Smooth muscle cell (in vitro differentiated cells): ENCODE measurements around the gene ANGPTL7. TPM values are rescaled to one million over a fixed set of nuclear protein-coding genes. Genes with fewer than 3 reads are reported as not detected.

ENCODE experiments used
- DNase-seq: peaks from one replicate; lab custom pipeline; 2025; ENCODE audit not compliant: unreplicated experiment; lab: John Stamatoyannopoulos, UW
- H2AFZ ChIP-seq: fragments of 200-600 bp; sonication (generic); 2 replicates; pipeline ENCODE4 v1.6.0; 2016; ENCODE audit warnings: antibody characterized with exemption, low read depth, mild to moderate bottlenecking
- H3F3A ChIP-seq: fragments of 200-600 bp; sonication (generic); 2 replicates; pipeline ENCODE4 v1.6.0; 2017; ENCODE audit warnings: antibody characterized with exemption, low read depth
- H3K27ac ChIP-seq: fragments of 200-600 bp; sonication (generic); 2 replicates; pipeline ENCODE4 v1.5.1; 2016; ENCODE audit warnings: low read depth, mild to moderate bottlenecking
- H3K27me3 ChIP-seq: fragments of 200-600 bp; sonication (generic); 2 replicates; pipeline ENCODE4 v1.6.1; 2016; ENCODE audit warnings: low read depth, mild to moderate bottlenecking
- H3K36me3 ChIP-seq: fragments of 200-600 bp; sonication (generic); 2 replicates; pipeline ENCODE4 v1.5.1; 2016; ENCODE audit warnings: low read depth
- H3K4me1 ChIP-seq: fragments of 200-600 bp; sonication (generic); 2 replicates; pipeline ENCODE4 v1.5.1; 2016; ENCODE audit warnings: low read depth
- H3K4me2 ChIP-seq: fragments of 200-600 bp; sonication (generic); 2 replicates; pipeline ENCODE4 v1.6.0; 2016; ENCODE audit warnings: mild to moderate bottlenecking
- H3K4me3 ChIP-seq: fragments of 200-600 bp; sonication (generic); 2 replicates; pipeline ENCODE4 v1.5.1; 2016; ENCODE audit warnings: mild to moderate bottlenecking
- H3K79me2 ChIP-seq: fragments of 200-600 bp; sonication (generic); 2 replicates; pipeline ENCODE4 v1.6.0; 2016; ENCODE audit warnings: low read depth, mild to moderate bottlenecking
- H3K9ac ChIP-seq: fragments of 200-600 bp; sonication (generic); 2 replicates; pipeline ENCODE4 v1.6.0; 2016; ENCODE audit warnings: low read depth
- H3K9me3 ChIP-seq: fragments of 200-600 bp; sonication (generic); replicated peaks from 2 replicates; pipeline ENCODE4 v1.5.1; 2016; ENCODE audit warnings: low read depth
- H4K20me1 ChIP-seq: fragments of 200-600 bp; sonication (generic); 2 replicates; pipeline ENCODE4 v1.6.0; 2016; ENCODE audit warnings: low read depth
- CTCF ChIP-seq: fragments of 200-600 bp; sonication (generic); IDR thresholded peaks from 2 replicates; pipeline ENCODE4 v1.5.1; 2017; ENCODE audit warnings: borderline replicate concordance, mild to moderate bottlenecking, antibody characterized with exemption; ENCODE audit not compliant: insufficient read depth, poor library complexity, severe bottlenecking
- WGBS: methylation state at CpG from one replicate; pipeline ENCODE4 v1.1.7; 2016; ENCODE audit warnings: low lambda C conversion rate; 5-methylcytosine and 5-hydroxymethylcytosine counted together
- polyA plus RNA-seq: library from polyadenylated mRNA; unstranded; fragments of >200 nt; fragmentation: Nextera tagmentation; extraction: Ambion mirVana; gene quantifications from 2 replicates; pipeline ENCODE4 v1.2.1, GENCODE V29; 2016
- total RNA-seq: library from RNA; depleted of rRNA; stranded (reverse); fragments of >200 nt; gene quantifications from 2 replicates; pipeline ENCODE4 v1.2.3, GENCODE V29; 2014

The ANGPTL7 gene
- total and polyA plus RNA-seq, 2 experiments from 2014 or later = 0.31 TPM; not detected in 1

- H3K27ac ChIP-seq = no peak overlapping the region
- no peaks in the 10 kb centered on the region for H4K20me1 ChIP-seq
- H3K79me2 ChIP-seq = no peaks in the 10 kb centered on the region
- H2AFZ ChIP-seq = no peak overlapping the region
- H3K9me3 ChIP-seq = no peaks in the 10 kb centered on the region
- H3K36me3 ChIP-seq = peaks cover 17% of the 10 kb centered on the region
- no peak overlapping the region for H3K9ac ChIP-seq
- no peaks in the 10 kb centered on the region for H3F3A ChIP-seq
- no peaks in the 10 kb centered on the region for H3K4me1 ChIP-seq
- TF ChIP-seq CTCF = no peak
- no peak overlapping the region for H3K4me2 ChIP-seq
- WGBS = 98% methylated on average over 11 of the region's 11 CpGs
- H3K27me3 ChIP-seq = no peaks in the 10 kb centered on the region
- DNase-seq = no peak
- no peak overlapping the region for H3K4me3 ChIP-seq
Observed at GRCh38 chr1:11204396-11205190, 15.4 kb downstream of the ANGPTL7 start.

GRCh38 chr1:11207898-11208611, 18.9 kb downstream of the ANGPTL7 start:
- DNase-seq = no peak
- TF ChIP-seq CTCF = no peak
- H3K4me3 ChIP-seq = no peak overlapping the region
- H3F3A ChIP-seq = no peaks in the 10 kb centered on the region
- no peaks in the 10 kb centered on the region for H4K20me1 ChIP-seq
- H3K9me3 ChIP-seq = no peaks in the 10 kb centered on the region
- H3K27ac ChIP-seq = no peak overlapping the region
- H3K79me2 ChIP-seq = no peaks in the 10 kb centered on the region
- no peak overlapping the region for H3K9ac ChIP-seq
- H2AFZ ChIP-seq = no peak overlapping the region
- H3K4me2 ChIP-seq = no peak overlapping the region
- WGBS = 95% methylated on average over 6 of the region's 6 CpGs
- H3K27me3 ChIP-seq = no peaks in the 10 kb centered on the region
- H3K4me1 ChIP-seq = no peaks in the 10 kb centered on the region
- peaks cover 31% of the 10 kb centered on the region for H3K36me3 ChIP-seq

- H3K79me2 ChIP-seq = no peaks in the 10 kb centered on the region
- H3K4me2 ChIP-seq = no peak overlapping the region
- H3K4me3 ChIP-seq = no peak overlapping the region
- H3K9me3 ChIP-seq = no peaks in the 10 kb centered on the region
- no peaks in the 10 kb centered on the region for H3K27me3 ChIP-seq
- H3K27ac ChIP-seq = no peak overlapping the region
- H3K4me1 ChIP-seq = no peaks in the 10 kb centered on the region
- no peak for DNase-seq
- no peak for TF ChIP-seq CTCF
- no peaks in the 10 kb centered on the region for H3F3A ChIP-seq
- H2AFZ ChIP-seq = no peak overlapping the region
- WGBS = 99% methylated on average over 4 of the region's 4 CpGs
- H4K20me1 ChIP-seq = no peaks in the 10 kb centered on the region
- H3K9ac ChIP-seq = no peak overlapping the region
- peaks cover 41% of the 10 kb centered on the region for H3K36me3 ChIP-seq
Observed at GRCh38 chr1:11211461-11211860, 22.3 kb downstream of the ANGPTL7 start.
